Superior temporal gyrus (tissue), 1 donor: Measurements from ENCODE around the gene STIL.
"Not testable (repeated sequence)": the region's sequence is repeated elsewhere in the genome, so short reads cannot be mapped to it uniquely, and the experiment has no call there.

Source experiments
- DNase-seq: peaks from one replicate; pipeline ENCODE4 v3.0.0-alpha.2; 2016; ENCODE audit errors: extremely low spot score

Gene STIL

DNA sequence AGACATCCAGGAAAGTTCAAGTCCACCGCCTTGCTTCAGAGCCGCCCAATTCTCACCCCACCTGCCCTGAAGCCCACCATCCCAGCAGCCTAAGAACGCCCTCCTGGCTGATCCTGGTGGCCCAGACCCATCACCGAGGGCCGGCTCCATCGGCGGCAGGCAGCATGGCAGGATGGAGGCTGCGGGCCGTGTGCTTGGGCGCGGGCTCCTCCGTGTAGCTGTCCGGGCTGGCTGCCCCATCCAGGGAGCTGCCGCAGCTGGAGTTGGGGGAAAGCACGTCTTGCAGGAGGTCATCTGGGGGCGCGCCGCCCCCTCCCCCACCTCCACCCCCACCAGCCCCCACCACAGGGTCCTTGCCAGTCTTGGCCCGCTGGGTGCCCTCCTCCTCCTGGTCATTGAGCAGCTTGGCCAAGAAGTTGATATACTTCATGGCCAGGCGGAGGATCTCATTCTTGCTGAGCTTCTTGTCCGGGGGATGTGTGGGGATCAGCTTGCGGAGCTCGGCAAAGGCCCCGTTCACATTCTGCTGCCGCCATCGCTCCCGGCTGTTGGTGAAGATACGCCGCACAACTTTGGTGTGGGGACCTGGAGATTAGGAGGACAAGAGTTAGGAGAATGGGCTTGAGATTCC is 94.2 kb downstream of the STIL start:
- no peak for DNase-seq

DNA sequence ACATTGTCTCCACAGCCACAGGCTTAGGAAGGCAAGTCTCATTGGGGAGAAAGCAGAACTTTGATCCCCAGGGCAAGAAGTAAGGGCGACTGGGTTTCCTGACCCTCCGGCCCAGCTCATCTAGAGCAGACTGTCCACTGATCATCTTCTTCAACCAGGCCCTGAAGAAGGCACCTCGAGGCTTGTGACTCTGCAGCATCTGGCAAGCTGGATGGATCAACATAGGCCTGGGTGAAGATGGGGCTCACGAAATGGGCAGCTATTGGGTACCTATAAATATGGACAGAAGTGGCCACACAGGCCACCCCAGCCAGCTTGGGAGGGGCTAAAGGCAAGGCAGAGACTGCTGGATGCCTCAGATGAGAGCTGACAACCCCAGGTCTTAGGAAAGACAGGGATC is 94.9 kb downstream of the STIL start:
- DNase-seq = no peak

DNA sequence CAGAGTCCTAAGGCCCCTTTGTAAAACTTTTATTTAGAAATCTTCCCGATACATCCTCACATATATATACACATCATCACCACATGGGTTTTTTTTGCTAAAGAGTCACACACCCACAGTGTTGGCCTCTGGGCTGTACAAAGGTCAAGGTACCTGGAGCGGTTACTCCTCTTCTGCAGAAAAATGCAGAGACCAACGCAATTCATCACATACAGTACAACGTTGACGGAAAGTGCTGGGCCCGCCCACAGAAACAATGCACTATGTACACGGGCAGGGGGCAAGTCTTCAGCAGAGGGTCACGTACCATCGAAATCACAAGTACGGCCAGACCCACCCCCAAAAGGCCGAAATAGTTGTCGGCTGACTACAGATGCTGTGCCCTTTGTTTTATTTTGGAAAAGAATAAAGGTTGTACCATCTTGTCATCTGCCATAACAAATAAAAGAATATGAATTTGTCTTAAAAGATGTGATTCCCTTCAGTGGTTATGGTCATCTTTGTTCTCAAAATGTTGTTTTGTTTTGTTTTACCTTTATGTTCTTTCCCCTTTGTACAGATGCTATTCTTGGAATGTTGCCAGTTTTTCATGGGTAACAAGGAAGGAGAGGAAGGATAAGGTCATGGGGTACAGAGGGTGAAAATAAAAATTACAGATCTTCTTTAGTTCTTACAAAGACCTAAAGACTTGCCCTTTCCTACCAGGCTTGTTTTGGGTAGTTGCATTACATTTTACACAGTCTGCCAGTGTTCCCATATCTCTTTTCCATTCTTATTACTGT is 97.5 kb downstream of the STIL start:
- no peak for DNase-seq

DNA sequence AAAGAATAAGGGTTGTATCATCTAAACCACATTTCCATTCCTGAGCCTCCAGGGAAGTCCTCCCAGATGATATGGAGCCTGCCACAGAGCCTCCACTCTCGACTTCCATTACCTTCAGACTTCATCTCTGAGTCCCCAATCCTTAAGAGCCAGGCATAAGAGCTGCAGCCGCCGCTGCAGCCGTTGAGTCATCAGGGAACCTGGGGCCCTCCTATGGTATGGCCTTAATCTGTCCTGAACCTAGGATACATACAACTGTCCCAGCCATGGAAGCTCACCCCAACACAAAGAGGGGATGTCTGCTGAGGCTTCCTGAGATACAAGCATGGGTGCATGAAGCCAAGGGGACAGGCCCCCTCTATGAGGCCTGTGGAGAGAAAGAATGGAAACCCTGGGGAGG is 98.2 kb downstream of the STIL start:
- no peak for DNase-seq

DNA sequence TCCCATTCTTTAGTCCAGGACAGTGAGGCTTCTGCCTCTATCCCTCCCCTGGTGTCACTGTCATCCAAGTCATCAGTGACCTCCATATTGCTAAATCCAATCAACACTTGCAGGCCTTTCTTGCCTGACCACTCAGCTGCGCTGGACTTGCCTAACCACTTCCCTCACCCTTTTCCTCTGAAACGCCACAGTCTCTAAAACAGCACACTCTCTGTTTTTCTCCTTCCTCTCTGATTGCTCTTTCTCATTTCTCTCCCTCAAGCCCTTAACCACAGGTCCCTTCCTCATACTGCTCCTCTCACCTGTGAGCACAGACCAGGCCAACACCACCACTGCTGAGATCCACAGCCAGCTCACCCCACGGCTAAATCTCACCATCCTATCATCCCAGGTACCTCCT is 99.4 kb downstream of the STIL start:
- no peak for DNase-seq

DNA sequence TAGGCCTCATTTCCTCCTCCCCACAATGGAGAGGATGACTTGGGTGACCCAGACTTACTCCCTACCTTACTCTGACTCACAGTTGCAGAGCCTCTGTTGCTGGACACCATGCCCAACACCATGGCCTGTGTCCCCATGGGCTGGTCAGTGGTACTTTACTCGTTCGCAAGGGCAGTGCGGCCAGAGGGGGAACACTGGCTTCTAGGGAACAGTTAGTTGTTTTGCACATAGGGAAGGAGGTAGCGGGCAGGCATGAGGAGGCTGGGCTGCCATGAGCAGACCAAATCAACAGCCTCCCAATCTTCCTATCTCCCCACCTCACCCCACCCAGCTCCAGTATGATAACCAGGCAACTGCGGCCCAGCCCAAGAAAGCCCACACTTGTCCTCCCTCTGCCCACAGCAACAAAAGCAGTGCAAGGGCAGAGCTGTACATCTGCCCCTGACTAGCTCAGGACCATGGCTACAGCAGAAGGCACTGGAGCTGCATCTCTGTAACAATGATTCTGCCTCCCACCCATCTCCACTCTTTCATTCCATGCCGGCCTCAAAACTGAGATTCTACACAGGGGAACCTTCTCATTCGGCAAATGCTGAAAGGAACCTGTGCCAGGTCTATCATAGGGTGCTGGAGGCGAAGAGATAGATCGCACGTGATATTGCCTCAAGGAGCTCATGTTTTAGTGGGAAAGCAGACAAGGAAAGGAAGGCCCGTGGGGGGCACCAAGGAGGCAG is 100.5 kb downstream of the STIL start:
- no peak for DNase-seq

DNA sequence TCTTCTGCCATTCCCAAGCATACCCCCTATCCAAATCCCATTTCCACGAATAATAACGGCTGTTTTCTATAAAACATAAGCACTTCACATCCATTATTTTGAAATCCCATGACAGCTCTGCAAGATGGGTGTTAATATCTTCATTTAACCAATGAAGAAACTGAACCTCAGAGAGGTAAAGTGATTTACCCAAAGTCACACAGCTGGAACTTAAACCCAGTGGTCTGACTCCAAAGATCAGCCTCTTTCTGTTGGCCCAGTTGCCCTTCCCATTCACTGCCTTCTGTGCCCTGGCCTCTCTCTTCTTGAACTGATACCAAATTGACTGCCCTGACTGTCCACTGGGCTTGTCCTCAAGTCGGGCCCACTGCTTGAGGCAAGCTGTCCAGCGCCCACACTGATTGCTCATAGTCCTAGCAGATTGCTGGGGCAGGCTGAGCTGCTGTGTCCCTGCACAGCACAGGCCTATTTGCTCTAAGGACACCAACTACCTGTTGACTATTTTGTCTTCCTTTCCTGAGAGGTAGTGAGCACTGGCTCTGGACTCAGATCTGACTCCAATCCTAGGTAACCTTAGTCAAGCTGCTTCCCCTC is 101.2 kb downstream of the STIL start:
- DNase-seq = no peak

DNA sequence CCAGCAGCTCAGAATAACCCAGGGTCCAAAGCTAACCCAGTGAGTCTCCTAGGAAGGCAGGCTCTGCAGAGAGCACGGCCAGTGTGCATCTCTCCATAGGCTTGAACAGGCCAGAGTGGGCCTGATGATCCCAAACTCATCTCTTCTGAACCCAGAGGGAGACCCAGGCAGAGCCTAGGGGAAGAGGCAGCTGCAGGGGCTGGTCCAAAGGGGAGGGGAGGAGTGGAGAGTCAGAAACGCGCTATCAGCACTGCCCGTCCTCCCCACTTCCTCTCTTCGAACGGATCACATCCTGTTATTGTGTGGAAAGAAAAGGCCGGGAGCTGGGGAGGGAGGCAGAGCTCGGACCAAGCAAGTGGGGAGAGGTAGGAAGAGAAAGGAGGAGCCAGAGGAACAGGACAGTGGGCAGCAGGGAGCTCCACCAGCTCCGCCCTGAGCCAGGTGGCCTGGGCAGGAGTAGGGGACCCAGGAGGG is 102.1 kb downstream of the STIL start:
- DNase-seq = no peak

DNA sequence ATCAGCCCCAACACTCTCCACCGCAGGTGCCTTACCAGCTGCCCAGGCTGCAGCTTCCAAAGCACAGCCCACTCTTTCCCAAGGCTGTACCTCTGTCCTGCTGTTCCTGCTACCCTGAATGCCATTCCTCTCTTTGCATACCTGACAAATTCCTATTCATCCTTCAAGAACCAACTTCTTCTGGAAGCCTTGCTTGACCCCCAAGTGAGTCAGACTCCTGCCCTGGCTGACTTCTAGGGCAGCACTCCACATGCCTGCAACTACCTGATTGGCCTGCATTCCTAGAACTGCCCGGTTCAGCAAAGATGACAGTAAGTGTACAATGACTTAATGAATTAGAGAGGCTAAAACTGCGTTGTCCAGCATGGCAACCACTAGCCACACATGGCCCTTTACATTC is 103.3 kb downstream of the STIL start:
- no peak for DNase-seq

DNA sequence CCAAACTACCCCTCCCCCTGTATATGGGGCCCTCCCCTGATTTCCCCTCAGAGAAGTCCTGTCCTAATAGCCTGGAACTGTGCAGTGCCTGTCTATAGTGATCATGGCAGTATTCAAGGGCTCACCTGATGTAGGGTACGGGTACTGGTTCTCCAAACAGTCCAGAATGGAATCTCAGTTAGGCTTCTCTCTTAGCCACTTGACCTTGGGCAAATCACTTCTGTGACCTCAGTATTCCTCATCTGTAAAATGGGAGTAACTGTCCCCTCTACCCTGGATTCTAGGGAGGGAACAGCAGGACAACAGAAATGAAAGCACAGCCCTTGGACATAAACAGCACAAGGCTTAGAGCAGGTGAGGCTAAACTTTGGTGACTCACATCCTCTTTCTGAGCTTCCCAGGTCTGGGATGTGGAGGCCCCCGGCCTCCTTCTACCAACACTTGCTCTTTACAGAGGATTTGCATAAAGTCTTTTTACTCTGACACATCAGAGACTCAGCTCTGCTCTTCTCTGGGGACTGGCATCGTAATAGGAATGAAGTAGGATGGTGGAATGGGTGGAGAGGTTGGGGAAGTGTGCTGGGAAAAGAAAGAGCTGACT is 104.1 kb downstream of the STIL start:
- no peak for DNase-seq

DNA sequence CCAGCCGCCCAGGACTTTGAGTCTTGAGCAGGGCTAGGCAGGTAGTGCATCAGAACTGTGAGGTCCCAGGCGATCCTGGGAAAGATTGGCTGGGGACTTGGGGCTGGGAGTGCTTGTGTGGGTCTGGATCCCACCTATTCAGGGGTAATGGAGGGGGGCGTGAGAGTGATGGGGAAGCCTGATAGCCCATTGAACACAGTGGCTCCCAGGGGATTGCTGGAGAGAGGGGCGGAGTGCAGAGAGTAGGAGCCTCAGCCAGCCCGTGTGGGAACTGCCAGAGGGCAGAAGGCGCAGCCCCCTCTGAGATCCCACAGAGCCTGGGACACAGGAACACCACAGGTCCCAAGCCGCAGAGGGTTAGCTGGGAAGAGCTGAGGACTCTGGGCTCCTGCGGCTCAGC is 104.9 kb downstream of the STIL start:
- DNase-seq = no peak

DNA sequence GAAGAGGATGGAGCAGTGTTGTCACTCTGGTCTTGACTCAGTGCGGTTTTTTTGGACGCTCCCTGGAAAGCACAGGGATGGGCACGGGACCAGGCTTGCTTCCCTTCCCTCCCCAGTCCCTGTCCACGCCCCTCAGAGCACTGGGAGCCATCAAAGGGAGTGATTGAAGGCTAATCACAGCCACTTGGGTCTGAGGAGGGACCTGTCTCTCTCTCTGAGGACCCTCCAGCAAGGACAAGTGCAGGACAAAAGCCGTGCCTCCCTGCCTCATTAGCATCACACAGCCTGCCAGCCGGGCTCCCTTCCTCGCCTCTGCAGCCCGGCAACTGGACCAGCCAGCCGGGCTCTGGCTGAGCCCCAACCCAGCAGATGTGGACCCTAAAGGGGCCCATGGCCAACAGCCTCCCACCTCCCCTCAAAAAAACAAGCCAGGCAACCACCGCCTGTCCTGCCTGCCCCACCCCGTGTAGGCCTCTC is 105.5 kb downstream of the STIL start:
- DNase-seq = no peak

DNA sequence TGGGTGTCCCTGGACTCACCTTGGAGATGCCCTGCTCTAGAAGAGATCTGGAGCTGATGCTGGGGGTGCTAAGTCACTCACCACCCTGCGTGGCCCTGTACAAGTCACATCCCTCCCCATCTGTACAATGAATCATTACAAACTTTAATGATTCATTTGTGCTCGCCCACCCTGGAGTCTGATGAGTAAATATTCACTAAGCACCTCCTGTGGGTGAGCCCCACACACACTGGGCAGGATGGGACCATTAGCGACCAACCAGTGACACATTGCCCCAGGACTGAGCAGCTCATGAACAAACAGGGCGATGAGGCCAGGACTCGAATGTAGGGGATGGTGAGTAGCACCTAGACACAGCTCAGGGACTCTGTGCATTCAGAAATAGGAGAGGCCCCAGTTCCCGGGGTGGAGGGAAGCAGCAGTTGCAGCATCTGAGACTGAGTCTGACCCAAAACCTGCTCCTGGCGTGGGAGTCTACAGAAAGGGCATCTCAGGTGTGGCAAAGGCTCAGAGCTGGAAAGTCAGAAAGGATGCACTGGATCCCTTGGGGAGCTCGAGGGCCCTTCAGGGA is 106.1 kb downstream of the STIL start:
- DNase-seq = no peak

DNA sequence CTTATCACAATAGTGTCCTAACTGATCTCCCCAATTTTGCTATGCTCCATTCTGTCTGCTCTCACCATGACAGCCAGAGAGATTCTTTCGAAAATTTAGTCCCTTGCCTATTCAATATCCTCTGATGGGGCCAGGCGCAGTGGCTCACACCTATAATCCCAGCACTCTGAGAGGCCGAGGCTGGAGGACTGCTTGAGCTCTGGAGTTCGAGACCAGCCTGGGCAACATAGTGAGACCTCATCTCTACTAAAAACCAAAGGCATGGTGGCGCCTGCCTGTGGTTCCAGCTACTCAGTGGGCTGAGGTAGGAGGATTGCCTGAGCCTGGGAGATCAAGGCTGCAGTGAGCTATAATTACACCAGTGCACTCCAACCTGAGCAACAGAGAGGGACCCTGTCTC is 108.0 kb downstream of the STIL start:
- no peak for DNase-seq

DNA sequence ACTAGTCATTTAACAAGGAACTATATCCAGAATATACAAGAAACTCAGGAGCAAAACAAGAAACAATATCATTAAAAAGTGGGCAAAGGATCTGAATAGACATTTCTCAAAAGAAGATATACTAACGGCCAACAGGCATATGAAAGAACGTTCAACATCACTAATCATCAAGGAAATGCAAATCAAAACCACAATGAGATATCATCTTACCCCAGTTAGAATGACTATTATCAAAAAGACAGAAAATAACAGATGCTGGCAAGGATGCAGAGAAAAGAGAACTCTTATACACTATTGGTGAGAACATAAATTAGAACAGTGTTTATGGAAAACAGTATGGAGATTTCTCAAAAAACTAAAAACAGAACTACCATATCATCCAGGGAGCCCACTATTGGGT is 110.4 kb downstream of the STIL start:
- not testable (repeated sequence) for DNase-seq

DNA sequence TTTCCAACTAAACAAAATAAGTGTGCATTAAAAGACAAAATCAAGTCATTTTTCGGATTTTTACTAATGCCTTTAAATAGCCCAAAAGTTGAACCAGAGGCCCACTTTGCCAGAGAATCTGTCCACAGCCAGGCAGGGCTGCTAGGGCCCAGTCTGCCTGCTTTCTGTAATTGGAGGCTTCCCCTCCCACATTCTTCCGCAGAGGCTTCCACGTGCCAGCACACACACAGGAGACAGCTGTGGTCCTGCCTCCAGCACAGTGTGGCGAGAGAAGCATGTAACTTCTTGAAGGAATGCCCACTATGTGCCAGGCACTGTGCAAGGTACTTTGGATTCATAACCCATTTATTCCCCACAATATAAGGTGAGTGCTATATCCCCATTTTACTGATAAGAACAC is 112.8 kb downstream of the STIL start:
- no peak for DNase-seq
